MM.1S (cell line): ENCODE results near the gene RAB5A.

Experiments
- CTCF ChIP-seq: fragments of 300-600 bp; sonication (generic); IDR thresholded peaks from 2 replicates; pipeline ENCODE4 v1.5.1; 2016; ENCODE audit warnings: antibody characterized with exemption, low read length, mixed read lengths
- EZH2 ChIP-seq: fragments of 300-600 bp; sonication (generic); optimal IDR thresholded peaks from 2 replicates; pipeline ENCODE3; 2017; ENCODE audit warnings: low read depth, mild to moderate bottlenecking, antibody characterized with exemption, low read length, mixed read lengths
- EZH2phosphoT487 ChIP-seq: fragments of 300-600 bp; sonication (generic); IDR thresholded peaks from 2 replicates; pipeline ENCODE4 v1.6.1; 2018; ENCODE audit warnings: antibody characterized with exemption, low read length

DNA sequence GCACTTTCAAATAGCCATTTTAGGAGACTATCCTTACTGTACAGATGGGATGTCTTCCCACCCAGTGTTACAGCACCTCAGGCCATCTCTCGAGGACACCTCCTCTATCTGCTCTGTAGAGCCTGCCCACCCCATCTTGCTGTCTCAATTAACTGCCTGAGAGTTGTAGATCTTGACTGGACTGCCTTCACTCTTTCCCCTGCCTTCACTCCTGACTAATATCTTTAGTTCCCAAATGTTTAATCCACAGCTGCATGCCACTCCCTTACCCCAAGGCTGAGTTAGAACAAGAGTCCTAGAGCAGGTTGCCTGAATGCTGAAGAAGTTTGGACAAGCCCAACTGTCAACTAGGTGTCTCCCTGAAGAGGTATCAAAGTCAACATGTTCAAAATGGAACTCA lies 66.5 kb downstream of the RAB5A start:
- TF ChIP-seq CTCF (no peak), EZH2phosphoT487 (no peak), EZH2 (no peak)
